ENCODE data around the gene OR4Q3.
"Not testable (repeated sequence)": the region's sequence is repeated elsewhere in the genome, so short reads cannot be mapped to it uniquely, and the experiment has no call there.

OR4Q3 gene

DNA sequence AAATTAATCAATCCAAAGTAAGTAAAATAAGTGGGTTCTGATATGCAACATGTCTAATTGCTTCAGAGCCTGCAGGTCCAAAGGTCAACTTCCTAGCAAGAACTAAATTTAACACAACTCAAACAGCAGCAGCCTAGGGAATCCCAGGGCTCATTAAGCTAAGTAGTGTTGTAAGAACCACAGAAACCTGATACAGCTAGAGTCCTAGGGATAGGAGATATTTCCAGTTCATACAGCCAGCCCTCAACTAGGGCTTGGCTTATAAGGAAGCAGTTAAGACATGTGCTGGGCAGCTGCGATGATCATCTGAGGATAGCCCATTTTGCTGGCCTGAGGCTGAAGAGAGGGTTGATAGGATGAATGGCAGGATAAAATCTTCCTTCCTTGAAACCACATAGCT is at the start of gene OR4Q3:
TSS of gene OR4Q3 (plus strand) at position 316 of the 400 bp plus-strand sequence.
- FAIRE-seq = no peak

DNA sequence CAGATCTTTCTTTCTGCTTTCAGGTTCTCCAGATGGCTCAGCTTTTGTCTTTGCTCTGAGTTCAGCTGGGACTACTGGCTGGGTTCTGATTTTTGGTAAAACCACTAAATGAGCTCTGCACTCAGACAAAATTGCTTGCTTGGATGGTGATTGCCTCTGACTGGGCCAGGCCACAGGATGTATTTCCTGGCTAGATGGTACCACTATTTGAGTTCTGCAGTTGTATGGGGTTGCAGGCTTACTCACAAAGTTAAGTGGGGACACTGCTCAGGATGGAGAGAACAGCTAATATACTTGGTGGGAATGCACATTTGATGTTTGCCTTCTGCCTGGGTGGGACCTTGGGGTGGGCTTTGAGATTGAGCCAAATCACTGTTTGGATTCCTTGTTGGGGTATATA is 14.0 kb upstream of the OR4Q3 start:
- no peak for FAIRE-seq

DNA sequence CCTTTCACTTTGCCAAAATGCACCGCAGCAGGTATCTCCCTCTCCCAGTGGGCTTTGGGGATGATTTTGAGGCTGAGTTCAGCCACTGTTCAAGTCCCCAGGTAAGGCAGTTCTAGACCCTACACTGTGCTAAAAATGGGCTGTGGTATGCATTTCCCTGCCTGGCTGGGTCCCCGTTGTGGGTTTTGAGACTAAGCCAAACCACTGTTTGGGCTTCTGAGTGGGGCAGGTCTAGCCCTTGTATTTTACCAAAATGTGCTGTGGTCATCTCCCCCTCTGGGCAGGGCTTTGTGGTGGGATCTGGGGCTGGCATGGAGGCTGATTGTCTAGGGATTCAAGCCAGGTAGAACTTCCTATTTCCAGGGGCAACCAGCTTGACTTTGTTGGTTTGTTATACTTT is 13.6 kb upstream of the OR4Q3 start:
- FAIRE-seq = no peak

DNA sequence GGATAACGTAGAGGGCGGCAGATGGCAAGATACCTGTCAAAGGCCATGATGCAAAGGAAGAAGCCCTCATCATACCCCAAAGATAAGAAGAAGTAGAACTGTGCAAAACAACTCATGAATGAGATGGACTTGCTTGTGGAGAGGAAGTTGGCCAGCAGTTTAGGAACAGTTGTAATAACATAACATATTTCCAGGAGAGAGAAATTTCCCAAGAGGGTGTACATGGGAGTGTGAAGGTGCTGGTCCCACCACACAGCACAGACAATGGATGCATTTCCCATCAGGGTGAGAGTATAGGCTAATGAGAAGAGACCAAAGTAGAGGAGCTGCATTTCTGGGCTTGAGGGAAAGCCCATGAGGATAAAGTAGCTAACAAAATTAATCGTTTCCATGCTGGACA is 9.5 kb upstream of the OR4Q3 start:
- not testable (repeated sequence) for FAIRE-seq

DNA sequence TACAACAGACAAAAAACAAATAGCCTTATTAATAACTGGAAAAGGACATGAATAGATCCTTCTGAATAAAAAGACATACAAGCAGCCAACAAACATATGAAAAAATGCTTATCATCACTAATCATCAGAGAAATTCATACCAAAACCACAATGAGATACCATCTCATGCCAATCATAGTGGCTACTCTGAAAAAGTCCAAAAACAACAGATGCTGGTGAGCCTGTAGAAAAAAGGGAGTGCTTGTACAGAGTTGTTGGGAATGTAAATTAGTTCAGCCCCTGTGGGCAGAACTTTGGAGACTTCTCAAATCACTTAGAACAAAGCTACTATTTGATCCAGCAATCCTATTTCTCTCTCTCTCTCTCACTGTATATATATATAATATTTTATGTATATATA is 8.9 kb downstream of the OR4Q3 start:
- not testable (repeated sequence) for FAIRE-seq

DNA sequence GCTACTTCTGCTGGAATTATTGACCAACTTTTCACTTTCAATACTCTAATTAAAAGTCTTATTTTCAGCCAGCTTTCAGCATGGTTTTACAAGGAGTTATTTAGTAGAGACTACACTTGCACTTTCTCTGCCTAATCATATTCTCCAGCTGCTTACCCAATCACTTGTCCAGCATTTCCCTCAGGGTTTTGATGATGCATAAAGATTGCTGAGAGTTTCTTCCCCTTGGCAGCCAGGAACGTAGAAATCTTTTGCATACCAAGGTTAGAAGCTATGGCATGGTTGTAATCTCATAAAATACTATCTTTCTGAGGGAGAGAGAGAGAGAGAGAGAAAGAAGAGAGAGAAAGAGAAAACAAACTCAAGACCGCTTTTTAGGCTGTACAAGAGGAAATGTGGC is 10.8 kb downstream of the OR4Q3 start:
- no peak for FAIRE-seq

DNA sequence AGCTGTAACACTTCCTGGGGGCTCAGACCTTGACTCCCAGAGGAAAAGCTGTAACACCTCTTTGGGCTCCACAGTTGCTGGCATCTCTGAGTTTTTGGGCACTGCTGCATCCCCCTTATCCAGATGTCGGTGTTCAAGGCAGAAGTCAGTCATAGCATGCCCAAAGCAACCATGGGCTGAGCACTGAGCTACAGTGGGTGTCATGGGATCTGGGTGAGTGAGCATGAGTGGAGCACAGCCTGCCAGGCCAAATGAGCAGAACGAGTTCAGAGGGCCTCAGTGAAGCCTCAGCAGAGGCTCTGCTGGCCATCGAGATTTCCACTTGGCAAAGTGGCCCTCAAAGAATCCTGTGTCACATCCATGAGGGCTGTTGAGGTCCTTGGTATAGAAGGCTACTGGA is 28.1 kb downstream of the OR4Q3 start:
- not testable (repeated sequence) for FAIRE-seq

DNA sequence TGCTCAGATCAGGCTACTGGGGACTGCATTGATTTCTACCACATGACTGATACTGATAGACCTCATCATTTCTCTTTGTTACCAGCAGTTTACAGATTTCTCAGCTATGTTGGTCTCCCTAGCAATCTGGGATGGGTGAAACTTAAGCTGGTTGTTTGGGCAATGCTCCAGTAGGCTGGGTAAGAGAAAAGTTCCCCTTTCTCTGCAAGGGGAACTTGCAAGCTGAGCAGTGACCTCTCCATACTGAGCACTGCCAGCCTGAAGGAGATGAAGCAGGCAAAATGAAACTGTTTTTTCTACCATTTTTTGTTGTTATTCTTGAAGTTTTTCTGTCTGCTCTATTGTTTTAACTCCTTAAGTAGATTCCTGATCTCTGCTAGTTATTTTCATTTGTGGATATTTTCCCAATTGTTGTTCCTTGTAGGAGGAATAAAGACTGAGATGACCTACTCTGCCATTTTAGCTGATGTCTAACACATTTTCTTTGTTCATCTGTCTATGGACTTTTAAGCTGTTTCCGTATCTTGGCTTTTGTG is 28.6 kb downstream of the OR4Q3 start:
- peak; percentile 55 for FAIRE-seq

DNA sequence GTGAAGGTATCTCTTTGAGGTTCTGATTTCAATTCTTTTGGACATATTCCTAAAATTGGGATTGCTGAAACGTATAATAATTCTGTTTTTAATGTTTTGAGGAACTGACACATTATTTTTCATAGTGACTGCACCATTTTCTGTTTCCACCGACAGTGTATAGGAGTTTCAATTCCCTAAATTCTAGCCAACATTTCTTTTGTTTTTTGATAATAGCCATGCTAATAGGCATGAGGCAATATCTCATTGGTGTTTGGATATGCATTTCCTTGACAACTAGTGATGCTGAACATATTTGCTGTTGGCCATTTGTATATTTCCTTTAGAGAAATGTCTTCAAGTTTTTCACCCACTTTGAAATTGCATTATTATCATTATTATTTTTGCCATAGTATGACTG is 29.1 kb downstream of the OR4Q3 start:
- not testable (repeated sequence) for FAIRE-seq

DNA sequence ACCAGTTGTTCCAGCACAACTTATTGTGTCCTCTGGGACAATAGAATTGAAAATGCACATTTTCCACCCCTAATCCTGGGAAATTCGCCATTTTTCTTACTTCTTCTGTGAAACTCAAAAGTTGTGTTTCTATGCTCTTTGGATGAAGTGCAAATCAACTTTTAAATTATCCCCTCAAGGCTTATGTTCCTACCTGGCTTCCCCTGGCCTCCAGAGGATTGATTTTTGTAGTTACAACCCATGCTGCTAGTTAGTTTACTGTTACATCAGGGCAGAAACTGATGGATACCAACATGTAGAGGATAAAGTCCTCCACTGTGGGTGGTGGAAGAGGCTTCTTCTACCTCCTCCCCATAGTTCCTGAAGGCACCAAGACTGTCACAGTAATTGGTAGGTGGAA is 29.8 kb downstream of the OR4Q3 start, which contains the start of gene OR4M1:
TSS of gene OR4M1 (plus strand) at position 301 of the 400 bp plus-strand sequence. CDS start 6,819 bp downstream, outside the sequence.
- not testable (repeated sequence) for FAIRE-seq

DNA sequence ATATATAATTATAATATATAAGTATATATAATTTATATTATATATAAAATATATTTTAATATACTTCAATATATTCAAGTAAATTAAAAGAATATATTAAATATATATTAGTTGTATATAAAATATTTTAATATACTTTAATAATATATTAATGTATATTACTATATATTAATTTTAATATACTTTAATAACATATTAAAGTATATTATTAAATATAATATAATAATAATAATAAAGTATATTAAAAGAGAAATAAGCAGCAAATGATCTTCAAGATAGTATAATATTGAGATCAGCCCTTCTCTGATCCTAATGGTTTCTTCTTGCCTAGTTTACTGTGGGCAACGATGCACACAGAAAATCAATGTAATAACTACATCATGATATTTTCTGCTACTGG is 32.2 kb downstream of the OR4Q3 start:
- peak; percentile 100 for FAIRE-seq

DNA sequence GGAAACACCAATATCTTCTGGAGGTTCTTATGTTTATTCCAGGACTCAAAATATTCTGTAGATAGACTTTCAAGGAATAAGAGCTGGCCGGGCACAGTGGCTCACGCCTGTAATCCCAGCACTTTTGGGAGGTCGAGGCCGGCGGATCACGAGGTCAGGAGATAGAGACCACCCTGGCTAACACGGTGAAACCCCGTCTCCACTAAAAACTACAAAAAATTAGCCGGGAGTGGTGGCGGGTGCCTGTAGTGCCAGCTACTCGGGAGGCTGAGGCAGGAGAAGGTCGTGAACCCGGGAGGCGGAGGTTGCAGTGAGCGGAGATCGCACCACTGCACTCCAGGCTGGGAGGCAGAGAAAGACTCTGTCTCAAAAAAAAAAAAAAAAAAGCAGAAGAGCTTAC is 42.5 kb downstream of the OR4Q3 start:
- not testable (repeated sequence) for FAIRE-seq

DNA sequence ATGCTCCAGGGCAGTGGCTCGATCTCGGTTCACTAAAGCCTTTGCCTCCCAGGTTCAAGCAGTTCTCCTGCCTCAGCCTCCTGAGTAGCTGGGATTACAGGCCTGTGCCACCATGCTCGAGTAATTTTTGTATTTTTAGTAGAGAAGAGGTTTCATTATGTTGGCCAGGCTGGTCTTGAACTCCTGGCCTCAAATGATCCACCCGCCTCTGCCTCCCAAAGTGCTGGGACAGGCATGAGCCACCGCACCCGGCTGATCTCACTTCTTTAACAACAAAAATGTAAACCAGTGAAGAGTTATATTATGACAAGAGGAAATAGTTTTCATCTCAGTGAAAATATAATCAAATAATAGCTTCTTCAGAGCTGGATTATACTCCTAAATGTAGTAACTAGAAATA is 43.9 kb downstream of the OR4Q3 start:
- FAIRE-seq = peak; percentile 86

DNA sequence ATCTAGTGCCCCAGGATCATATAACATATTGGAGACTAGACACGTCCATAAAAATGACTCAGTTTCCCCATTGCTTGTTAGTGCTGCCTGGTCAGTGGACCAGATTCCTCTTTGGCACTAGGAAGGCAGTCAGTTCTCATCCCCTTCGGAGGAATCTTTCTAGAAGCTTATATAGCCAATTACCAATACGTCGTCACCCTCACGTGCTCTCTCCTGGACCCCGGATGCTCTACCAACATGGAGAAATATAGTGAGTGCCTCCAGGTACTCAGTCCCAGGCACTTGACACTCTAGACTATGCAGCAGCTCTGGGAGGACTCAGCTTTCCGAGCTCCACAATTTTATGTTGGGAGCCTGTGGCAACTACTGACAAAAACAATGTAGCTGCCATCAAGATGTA is 44.8 kb downstream of the OR4Q3 start:
- FAIRE-seq = not testable (repeated sequence)

DNA sequence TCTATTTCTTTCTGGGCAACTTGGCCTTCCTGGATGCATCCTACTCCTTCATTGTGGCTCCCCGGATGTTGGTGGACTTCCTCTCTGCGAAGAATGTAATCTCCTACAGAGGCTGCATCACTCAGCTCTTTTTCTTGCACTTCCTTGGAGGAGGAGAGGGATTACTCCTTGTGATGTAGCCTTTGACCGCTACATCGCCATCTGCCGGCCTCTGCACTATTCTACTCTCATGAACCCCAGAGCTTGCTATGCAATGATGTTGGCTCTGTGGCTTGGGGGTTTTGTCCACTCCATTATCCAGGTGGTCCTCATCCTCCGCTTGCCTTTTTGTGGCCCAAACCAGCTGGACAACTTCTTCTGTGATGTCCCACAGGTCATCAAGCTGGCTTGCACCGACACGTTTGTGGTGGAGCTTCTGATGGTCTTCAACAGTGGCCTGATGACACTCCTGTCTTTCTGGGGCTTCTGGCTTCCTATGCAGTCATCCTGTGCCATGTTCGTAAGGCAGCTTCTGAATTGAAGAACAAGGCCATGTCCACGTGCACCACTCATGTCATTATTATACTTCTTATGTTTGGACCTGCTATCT is 53.2 kb downstream of the OR4Q3 start:
- FAIRE-seq = peak; percentile 98
